ENCODE data around the gene INO80C. TPM values are rescaled to one million over a fixed set of nuclear protein-coding genes. Genes with fewer than 3 reads are reported as not detected.

Gene INO80C
- total RNA-seq, 2 experiments from 2014 or later = 5.9 to 10.3 TPM

DNA sequence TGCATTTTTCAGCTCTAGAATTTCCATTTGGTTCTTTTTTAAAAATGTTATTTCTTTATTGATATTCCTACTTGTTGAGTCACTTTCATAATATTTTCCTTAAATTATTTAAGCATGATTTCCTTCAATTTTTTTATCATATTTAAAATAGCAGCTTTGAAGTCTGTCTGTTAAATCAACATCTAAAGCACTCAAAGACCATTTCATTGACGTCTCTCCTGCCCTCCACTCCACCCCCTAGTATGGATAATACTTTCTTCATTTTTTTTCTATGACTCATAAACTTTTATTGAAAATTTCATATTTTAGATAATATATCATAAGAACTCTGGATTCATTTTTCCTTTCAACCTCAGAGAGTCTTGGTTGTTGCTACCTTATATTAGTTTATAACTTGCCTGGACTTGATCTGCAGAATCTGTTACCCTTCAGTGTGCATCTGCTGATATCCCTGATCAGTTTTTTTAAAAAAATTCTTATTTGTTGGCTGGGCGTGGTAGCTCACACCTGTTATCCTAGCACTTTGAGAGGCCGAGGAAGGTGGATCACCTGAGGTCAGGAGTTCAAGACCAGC lies 61.6 kb downstream of the INO80C start:
- DNase-seq (ENCODE audit: low spot score) = no peak
- Histone ChIP-seq H3K4me3 (ENCODE audit: low read depth, low read length, poor library complexity, severe bottlenecking) (no peak overlapping the region), H3K27ac (ENCODE audit: low read depth, low read length, poor library complexity, severe bottlenecking) (no peak overlapping the region), H3K9me3 (ENCODE audit: low read length) (no peaks in the 10 kb centered on the region), H3K9me2 (ENCODE audit: insufficient read depth, low read length) (no peaks in the 10 kb centered on the region), H3K4me2 (ENCODE audit: low read length) (no peak overlapping the region), H4K20me1 (ENCODE audit: insufficient read depth, low read length) (no peaks in the 10 kb centered on the region), H3K36me3 (ENCODE audit: insufficient read depth, low read length) (no peaks in the 10 kb centered on the region), H2AFZ (ENCODE audit: low read length) (no peak overlapping the region), H3K79me2 (ENCODE audit: insufficient read depth, low read depth, low read length) (no peaks in the 10 kb centered on the region), H3K4me1 (ENCODE audit: insufficient read depth, low read length, poor library complexity, severe bottlenecking) (no peaks in the 10 kb centered on the region)
- ChIA-PET POLR2A (interaction anchor here (0.8 kb wide), 1 partner anchor 32 kb away, joined by 3 read pairs; no protein-coding TSS in a partner anchor), CTCF (ENCODE audit: unreplicated experiment) (no interaction called here)
- intact Hi-C loops (cut with micrococcal nuclease; ENCODE audit: unreplicated experiment) = no loop called here
- TF ChIP-seq EZH2phosphoT487 (IDR thresholded peaks at IDR 0.05; ENCODE audit: borderline replicate concordance, low read depth, low read length) = no peak
- TF ChIP-seq, protein P1, sequence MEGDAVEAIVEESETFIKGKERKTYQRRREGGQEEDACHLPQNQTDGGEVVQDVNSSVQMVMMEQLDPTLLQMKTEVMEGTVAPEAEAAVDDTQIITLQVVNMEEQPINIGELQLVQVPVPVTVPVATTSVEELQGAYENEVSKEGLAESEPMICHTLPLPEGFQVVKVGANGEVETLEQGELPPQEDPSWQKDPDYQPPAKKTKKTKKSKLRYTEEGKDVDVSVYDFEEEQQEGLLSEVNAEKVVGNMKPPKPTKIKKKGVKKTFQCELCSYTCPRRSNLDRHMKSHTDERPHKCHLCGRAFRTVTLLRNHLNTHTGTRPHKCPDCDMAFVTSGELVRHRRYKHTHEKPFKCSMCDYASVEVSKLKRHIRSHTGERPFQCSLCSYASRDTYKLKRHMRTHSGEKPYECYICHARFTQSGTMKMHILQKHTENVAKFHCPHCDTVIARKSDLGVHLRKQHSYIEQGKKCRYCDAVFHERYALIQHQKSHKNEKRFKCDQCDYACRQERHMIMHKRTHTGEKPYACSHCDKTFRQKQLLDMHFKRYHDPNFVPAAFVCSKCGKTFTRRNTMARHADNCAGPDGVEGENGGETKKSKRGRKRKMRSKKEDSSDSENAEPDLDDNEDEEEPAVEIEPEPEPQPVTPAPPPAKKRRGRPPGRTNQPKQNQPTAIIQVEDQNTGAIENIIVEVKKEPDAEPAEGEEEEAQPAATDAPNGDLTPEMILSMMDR (conservative IDR thresholded peaks at IDR 0.05; ENCODE audit: low read length) = no peak
- BruUV-seq (replicated peaks) = no TSS peak

DNA sequence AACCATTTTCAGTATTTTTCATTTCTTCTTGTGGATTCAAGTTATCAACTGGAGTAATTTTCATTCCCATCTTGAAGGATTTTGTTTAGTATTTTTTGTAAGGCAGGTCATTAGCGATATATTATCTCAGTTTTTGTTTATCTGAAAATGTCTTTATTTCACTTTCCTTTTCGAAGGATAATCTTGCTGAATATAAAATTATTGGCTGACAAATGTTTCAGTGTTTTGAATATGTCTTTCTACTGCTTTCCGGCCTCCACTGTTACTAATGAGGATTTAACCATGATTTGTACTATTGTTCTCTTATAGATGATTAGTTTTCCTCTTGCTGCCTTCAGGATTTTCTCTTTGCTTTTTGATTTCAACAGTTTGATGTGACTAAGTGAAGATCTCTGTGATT lies 62.4 kb downstream of the INO80C start:
- intact Hi-C loops (cut with micrococcal nuclease; ENCODE audit: unreplicated experiment) = no loop called here
- Histone ChIP-seq H3K27ac (ENCODE audit: low read depth, low read length, poor library complexity, severe bottlenecking) (no peak overlapping the region), H3K4me3 (ENCODE audit: low read depth, low read length, poor library complexity, severe bottlenecking) (no peak overlapping the region), H2AFZ (ENCODE audit: low read length) (no peak overlapping the region), H3K36me3 (ENCODE audit: insufficient read depth, low read length) (no peaks in the 10 kb centered on the region), H3K9me3 (ENCODE audit: low read length) (no peaks in the 10 kb centered on the region), H3K4me1 (ENCODE audit: insufficient read depth, low read length, poor library complexity, severe bottlenecking) (no peaks in the 10 kb centered on the region), H3K79me2 (ENCODE audit: insufficient read depth, low read depth, low read length) (no peaks in the 10 kb centered on the region), H3K4me2 (ENCODE audit: low read length) (no peak overlapping the region), H3K9me2 (ENCODE audit: insufficient read depth, low read length) (no peaks in the 10 kb centered on the region), H4K20me1 (ENCODE audit: insufficient read depth, low read length) (no peaks in the 10 kb centered on the region)
- no TSS peak for BruUV-seq (replicated peaks)
- TF ChIP-seq, protein P1 (conservative IDR thresholded peaks at IDR 0.05; ENCODE audit: low read length) = no peak
- TF ChIP-seq EZH2phosphoT487 (IDR thresholded peaks at IDR 0.05; ENCODE audit: borderline replicate concordance, low read depth, low read length) = no peak
- POLR2A ChIA-PET = no interaction called here
- CTCF ChIA-PET (ENCODE audit: unreplicated experiment) = no interaction called here
- no peak for DNase-seq (ENCODE audit: low spot score)

DNA sequence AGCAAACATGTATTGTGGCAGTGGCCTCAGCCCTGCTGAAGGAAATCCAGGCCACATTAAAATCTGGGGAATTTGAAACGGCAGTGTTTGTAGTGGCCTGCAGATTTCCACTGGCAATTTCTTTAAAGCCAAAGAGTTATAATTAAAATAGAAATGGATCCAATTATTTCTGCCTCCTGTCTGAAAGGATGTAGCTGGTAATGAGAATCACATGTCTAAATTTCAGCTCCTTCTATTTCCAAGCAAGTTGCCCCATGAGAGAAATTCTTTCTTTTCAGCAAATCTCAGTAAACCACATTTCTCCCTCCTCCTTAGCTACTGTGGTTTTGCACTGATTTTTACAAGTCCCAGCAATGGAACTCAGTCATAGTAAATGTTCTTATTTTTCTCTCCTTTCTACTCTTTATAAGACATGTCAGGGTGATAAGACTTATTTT lies 65.2 kb downstream of the INO80C start:
- POLR2A ChIA-PET = no interaction called here
- Histone ChIP-seq H2AFZ (ENCODE audit: low read length) (no peak overlapping the region), H3K4me2 (ENCODE audit: low read length) (no peak overlapping the region), H3K9me2 (ENCODE audit: insufficient read depth, low read length) (no peaks in the 10 kb centered on the region), H3K27ac (ENCODE audit: low read depth, low read length, poor library complexity, severe bottlenecking) (no peak overlapping the region), H3K4me1 (ENCODE audit: insufficient read depth, low read length, poor library complexity, severe bottlenecking) (no peaks in the 10 kb centered on the region), H3K36me3 (ENCODE audit: insufficient read depth, low read length) (no peaks in the 10 kb centered on the region), H3K79me2 (ENCODE audit: insufficient read depth, low read depth, low read length) (no peaks in the 10 kb centered on the region), H3K4me3 (ENCODE audit: low read depth, low read length, poor library complexity, severe bottlenecking) (no peak overlapping the region), H4K20me1 (ENCODE audit: insufficient read depth, low read length) (no peaks in the 10 kb centered on the region), H3K9me3 (ENCODE audit: low read length) (no peaks in the 10 kb centered on the region)
- TF ChIP-seq EZH2phosphoT487 (IDR thresholded peaks at IDR 0.05; ENCODE audit: borderline replicate concordance, low read depth, low read length) = no peak
- TF ChIP-seq, protein P1 (conservative IDR thresholded peaks at IDR 0.05; ENCODE audit: low read length) = no peak
- CTCF ChIA-PET (ENCODE audit: unreplicated experiment) = no interaction called here
- intact Hi-C loops (cut with micrococcal nuclease; ENCODE audit: unreplicated experiment) = no loop called here
- no peak for DNase-seq (ENCODE audit: low spot score)
- no TSS peak for BruUV-seq (replicated peaks)

All from OCI-LY7 (cell line).